Measurements from ENCODE around the gene DMD.

DMD gene

GRCh38 chrX:32483534-32484136 is 727.7 kb downstream of the DMD start:
- Histone ChIP-seq H3K9me3 (ENCODE audit: insufficient read depth, low read length, severe bottlenecking) (no peaks in the 10 kb centered on the region), H3K79me2 (ENCODE audit: insufficient read depth, low read length) (no peaks in the 10 kb centered on the region), H3K27me3 (ENCODE audit: insufficient read depth, low read length, poor library complexity) (no peaks in the 10 kb centered on the region), H3K36me3 (ENCODE audit: insufficient read depth, low read length) (no peaks in the 10 kb centered on the region), H3K27ac (ENCODE audit: low read length) (no peak overlapping the region), H3K9ac (ENCODE audit: low read depth, low read length) (no peak overlapping the region), H3K4me2 (ENCODE audit: insufficient read depth, low read length) (no peak overlapping the region), H2AFZ (ENCODE audit: low read depth, low read length) (no peak overlapping the region), H3K4me1 (ENCODE audit: insufficient read depth, low read length) (no peaks in the 10 kb centered on the region), H4K20me1 (ENCODE audit: insufficient read depth, low read length) (no peaks in the 10 kb centered on the region), H3K4me3 (ENCODE audit: low read depth in 1 of 2, low read length in 2 of 2) (no peak overlapping the region)
- DNase-seq (no peak), ATAC-seq (ENCODE audit: insufficient read depth, low read depth) (no peak)
- TF ChIP-seq EZH2 (IDR thresholded peaks at IDR 0.05; ENCODE audit: borderline replicate concordance, low read depth, low read length, severe bottlenecking) (no peak), CTCF (IDR thresholded peaks at IDR 0.05; ENCODE audit: borderline replicate concordance, extremely low read depth, low read length, poor library complexity, severe bottlenecking) (peak; percentile 15)

GRCh38 chrX:32480019-32480418 is 731.3 kb downstream of the DMD start:
- H4K20me1 ChIP-seq (ENCODE audit: insufficient read depth, low read length): no peaks in the 10 kb centered on the region
- H2AFZ ChIP-seq (ENCODE audit: low read depth, low read length): no peak overlapping the region
- H3K4me3 ChIP-seq (ENCODE audit: low read depth in 1 of 2, low read length in 2 of 2): no peak overlapping the region
- DNase-seq (no peak), ATAC-seq (ENCODE audit: insufficient read depth, low read depth) (no peak)
- no peaks in the 10 kb centered on the region for H3K36me3 ChIP-seq (ENCODE audit: insufficient read depth, low read length)
- no peaks in the 10 kb centered on the region for H3K79me2 ChIP-seq (ENCODE audit: insufficient read depth, low read length)
- TF ChIP-seq EZH2 (IDR thresholded peaks at IDR 0.05; ENCODE audit: borderline replicate concordance, low read depth, low read length, severe bottlenecking) (no peak), CTCF (IDR thresholded peaks at IDR 0.05; ENCODE audit: borderline replicate concordance, extremely low read depth, low read length, poor library complexity, severe bottlenecking) (no peak)
- H3K27me3 ChIP-seq (ENCODE audit: insufficient read depth, low read length, poor library complexity): no peaks in the 10 kb centered on the region
- no peak overlapping the region for H3K27ac ChIP-seq (ENCODE audit: low read length)
- no peaks in the 10 kb centered on the region for H3K4me1 ChIP-seq (ENCODE audit: insufficient read depth, low read length)
- no peak overlapping the region for H3K9ac ChIP-seq (ENCODE audit: low read depth, low read length)
- H3K4me2 ChIP-seq (ENCODE audit: insufficient read depth, low read length): no peak overlapping the region
- H3K9me3 ChIP-seq (ENCODE audit: insufficient read depth, low read length, severe bottlenecking): no peaks in the 10 kb centered on the region

- ATAC-seq (ENCODE audit: insufficient read depth, low read depth) (no peak), DNase-seq (no peak)
- no peak overlapping the region for H3K4me3 ChIP-seq (ENCODE audit: low read depth in 1 of 2, low read length in 2 of 2)
- no peaks in the 10 kb centered on the region for H3K27me3 ChIP-seq (ENCODE audit: insufficient read depth, low read length, poor library complexity)
- no peaks in the 10 kb centered on the region for H3K79me2 ChIP-seq (ENCODE audit: insufficient read depth, low read length)
- no peaks in the 10 kb centered on the region for H3K4me1 ChIP-seq (ENCODE audit: insufficient read depth, low read length)
- H3K36me3 ChIP-seq (ENCODE audit: insufficient read depth, low read length): no peaks in the 10 kb centered on the region
- no peak overlapping the region for H3K4me2 ChIP-seq (ENCODE audit: insufficient read depth, low read length)
- H4K20me1 ChIP-seq (ENCODE audit: insufficient read depth, low read length): no peaks in the 10 kb centered on the region
- H2AFZ ChIP-seq (ENCODE audit: low read depth, low read length): no peak overlapping the region
- no peak overlapping the region for H3K27ac ChIP-seq (ENCODE audit: low read length)
- H3K9me3 ChIP-seq (ENCODE audit: insufficient read depth, low read length, severe bottlenecking): no peaks in the 10 kb centered on the region
- H3K9ac ChIP-seq (ENCODE audit: low read depth, low read length): no peak overlapping the region
- TF ChIP-seq CTCF (IDR thresholded peaks at IDR 0.05; ENCODE audit: borderline replicate concordance, extremely low read depth, low read length, poor library complexity, severe bottlenecking) (no peak), EZH2 (IDR thresholded peaks at IDR 0.05; ENCODE audit: borderline replicate concordance, low read depth, low read length, severe bottlenecking) (no peak)
These were observed 739.0 kb downstream of the DMD start for GRCh38 chrX:32472364-32472763.

Measured in DND-41 (cell line).